ENCODE results near the gene WWOX. TPM values are rescaled to one million over a fixed set of nuclear protein-coding genes. Genes with fewer than 3 reads are reported as not detected.

WWOX gene
- total RNA-seq, 3 donors from 2014 or later (not counting 1 experiment from before 2014, with no cell fraction given) = 21.0 to 29.8 (median 27.0) TPM

GRCh38 chr16:78413651-78414050 is 314.2 kb downstream of the WWOX start:
- no peak overlapping the region for H3K4me3 ChIP-seq (ENCODE audit: low read length)
- Mint-ChIP-seq H3K36me3 (no peaks in the 10 kb centered on the region), H3K9me3 (peaks cover 6 to 8% of the 10 kb centered on the region in 2 donors), H3K4me3 (no peak overlapping the region), H3K4me1 (no peaks in the 10 kb centered on the region), H3K27ac (no peak overlapping the region), H3K27me3 (ENCODE audit: low read depth in 2 of 2) (no peaks in the 10 kb centered on the region)
- ATAC-seq (no peak), DNase-seq (no peak)
- no peak overlapping the region for H3K27ac ChIP-seq (ENCODE audit: low read length)
- H3K9me3 ChIP-seq (ENCODE audit: control insufficient read depth, insufficient read depth, low read length) = peaks cover 4% of the 10 kb centered on the region
- TF ChIP-seq CTCF (IDR thresholded peaks at IDR 0.05) = no peak
- 93% methylated on average over 3 of the region's 3 CpGs for WGBS (ENCODE audit: insufficient coverage)
- H3K4me1 ChIP-seq (ENCODE audit: control insufficient read depth, insufficient read depth, low read length) = no peaks in the 10 kb centered on the region
- no peaks in the 10 kb centered on the region for H3K27me3 ChIP-seq (ENCODE audit: control insufficient read depth, insufficient read depth, low read length)
- H3K36me3 ChIP-seq (ENCODE audit: control insufficient read depth, insufficient read depth, low read length) = no peaks in the 10 kb centered on the region
- intact Hi-C loops (cut with micrococcal nuclease) = no loop called here

- DNase-seq = no peak
- Mint-ChIP-seq H3K36me3 (no peaks in the 10 kb centered on the region), H3K4me1 (no peaks in the 10 kb centered on the region), H3K9me3 (peaks cover 5 to 8% of the 10 kb centered on the region in 2 donors), H3K27ac (no peak overlapping the region), H3K27me3 (ENCODE audit: low read depth in 2 of 2) (no peaks in the 10 kb centered on the region), H3K4me3 (no peak overlapping the region)
- Histone ChIP-seq H3K4me1 (ENCODE audit: control insufficient read depth, insufficient read depth, low read length) (no peaks in the 10 kb centered on the region), H3K9me3 (ENCODE audit: control insufficient read depth, insufficient read depth, low read length) (peaks cover 4% of the 10 kb centered on the region), H3K36me3 (ENCODE audit: control insufficient read depth, insufficient read depth, low read length) (no peaks in the 10 kb centered on the region), H3K4me3 (ENCODE audit: low read length) (no peak overlapping the region), H3K27me3 (ENCODE audit: control insufficient read depth, insufficient read depth, low read length) (no peaks in the 10 kb centered on the region), H3K27ac (ENCODE audit: low read length) (no peak overlapping the region)
- ATAC-seq = no peak
- WGBS (ENCODE audit: insufficient coverage) = 97% methylated on average over 5 of the region's 5 CpGs
- intact Hi-C loops (cut with micrococcal nuclease) = no loop called here
- no peak for TF ChIP-seq CTCF (IDR thresholded peaks at IDR 0.05)
Observed at GRCh38 chr16:78415013-78415412, 315.6 kb downstream of the WWOX start.

- Histone ChIP-seq H3K4me1 (ENCODE audit: control insufficient read depth, insufficient read depth, low read length) (no peaks in the 10 kb centered on the region), H3K36me3 (ENCODE audit: control insufficient read depth, insufficient read depth, low read length) (no peaks in the 10 kb centered on the region), H3K9me3 (ENCODE audit: control insufficient read depth, insufficient read depth, low read length) (peaks cover 4% of the 10 kb centered on the region), H3K27ac (ENCODE audit: low read length) (no peak overlapping the region), H3K27me3 (ENCODE audit: control insufficient read depth, insufficient read depth, low read length) (no peaks in the 10 kb centered on the region), H3K4me3 (ENCODE audit: low read length) (no peak overlapping the region)
- DNase-seq (no peak), ATAC-seq (no peak)
- Mint-ChIP-seq H3K4me3 (no peak overlapping the region), H3K4me1 (no peaks in the 10 kb centered on the region), H3K27me3 (ENCODE audit: low read depth in 2 of 2) (no peaks in the 10 kb centered on the region), H3K9me3 (peaks cover 4 to 8% of the 10 kb centered on the region in 2 donors), H3K36me3 (no peaks in the 10 kb centered on the region), H3K27ac (no peak overlapping the region)
- WGBS (ENCODE audit: insufficient coverage) = no CpG with 5 or more reads among the region's 1 CpG
- TF ChIP-seq CTCF (IDR thresholded peaks at IDR 0.05) = no peak
- intact Hi-C loops (cut with micrococcal nuclease) = no loop called here
Observed at GRCh38 chr16:78415669-78416068, 316.2 kb downstream of the WWOX start.

- no peaks in the 10 kb centered on the region for H3K36me3 Mint-ChIP-seq
- Histone ChIP-seq H3K9me3 (ENCODE audit: control insufficient read depth, insufficient read depth, low read length) (peaks cover 4% of the 10 kb centered on the region), H3K27ac (ENCODE audit: low read length) (no peak overlapping the region), H3K4me1 (ENCODE audit: control insufficient read depth, insufficient read depth, low read length) (no peaks in the 10 kb centered on the region), H3K36me3 (ENCODE audit: control insufficient read depth, insufficient read depth, low read length) (no peaks in the 10 kb centered on the region), H3K27me3 (ENCODE audit: control insufficient read depth, insufficient read depth, low read length) (no peaks in the 10 kb centered on the region), H3K4me3 (ENCODE audit: low read length) (no peak overlapping the region)
- H3K27ac Mint-ChIP-seq = no peak overlapping the region
- peaks cover 4 to 8% of the 10 kb centered on the region in 2 donors for H3K9me3 Mint-ChIP-seq
- H3K4me1 Mint-ChIP-seq = no peaks in the 10 kb centered on the region
- TF ChIP-seq CTCF (IDR thresholded peaks at IDR 0.05) = no peak
- DNase-seq (no peak), ATAC-seq (no peak)
- intact Hi-C loops (cut with micrococcal nuclease) = no loop called here
- no peak overlapping the region for H3K4me3 Mint-ChIP-seq
- no peaks in the 10 kb centered on the region for H3K27me3 Mint-ChIP-seq (ENCODE audit: low read depth in 2 of 2)
Observed at GRCh38 chr16:78416400-78416799, 316.9 kb downstream of the WWOX start.

All from natural killer cell (primary cell).